ENCODE data around the gene GPR143. TPM values are rescaled to one million over a fixed set of nuclear protein-coding genes. Genes with fewer than 3 reads are reported as not detected.
A peak's percentile ranks its signal among the peaks of the same experiment; 100 is the strongest.

Gene GPR143
- total RNA-seq, 2 experiments from 2014 or later = not detected

DNA sequence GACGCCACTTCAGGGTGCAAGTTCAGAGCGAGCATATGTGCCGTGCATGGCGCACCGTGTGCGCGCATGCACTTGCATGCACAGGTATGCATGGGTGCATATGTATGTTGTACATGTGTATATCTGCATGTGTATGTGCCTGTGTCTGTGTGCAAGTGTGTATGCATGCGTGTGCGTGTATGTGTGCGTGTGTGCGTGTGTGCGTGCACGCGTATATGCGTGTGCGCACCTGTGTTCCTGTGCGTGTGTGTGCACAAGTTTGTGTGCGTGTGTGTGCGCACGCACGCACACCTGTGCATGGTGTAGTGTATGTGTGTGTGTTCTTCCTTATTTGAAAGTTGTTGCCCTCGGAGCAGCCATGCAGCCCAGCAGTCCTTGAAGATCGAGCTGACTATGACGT is 76.8 kb downstream of the GPR143 start:
- H3K4me1 Mint-ChIP-seq = peaks cover 8% of the 10 kb centered on the region
- ChIA-PET CTCF (no interaction called here), POLR2A (no interaction called here)
- H3K36me3 Mint-ChIP-seq (ENCODE audit: low read depth) = peaks cover 29% of the 10 kb centered on the region
- no peak overlapping the region for H3K4me3 Mint-ChIP-seq
- no peaks in the 10 kb centered on the region for H3K27me3 Mint-ChIP-seq
- no peaks in the 10 kb centered on the region for H3K9me3 Mint-ChIP-seq
- DNase-seq = no peak
- H3K27ac Mint-ChIP-seq = no peak overlapping the region

DNA sequence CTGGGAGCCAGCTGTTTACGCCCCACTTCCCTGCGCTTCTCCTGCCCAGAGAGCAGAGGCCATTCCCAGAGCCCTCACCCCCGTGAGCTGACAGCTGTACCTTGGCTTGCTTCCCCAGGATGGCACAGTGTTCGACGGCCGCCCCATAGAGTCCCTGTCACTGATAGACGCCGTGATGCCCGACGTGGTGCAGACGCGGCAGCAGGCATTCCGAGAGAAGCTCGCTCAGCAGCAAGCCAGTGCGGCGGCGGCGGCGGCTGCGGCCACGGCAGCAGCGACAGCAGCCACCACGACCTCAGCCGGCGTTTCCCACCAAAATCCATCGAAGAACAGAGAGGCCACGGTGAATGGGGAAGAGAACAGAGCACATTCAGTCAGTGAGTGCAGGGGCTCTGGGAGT is 77.7 kb downstream of the GPR143 start:
- CTCF ChIA-PET = interaction anchor here (0.6 kb wide), 1 partner anchor 112 kb away, joined by 3 read pairs; no protein-coding TSS in a partner anchor
- no peak overlapping the region for H3K4me3 Mint-ChIP-seq
- H3K9me3 Mint-ChIP-seq = no peaks in the 10 kb centered on the region
- H3K36me3 Mint-ChIP-seq (ENCODE audit: low read depth) = peaks cover 21% of the 10 kb centered on the region
- H3K27ac Mint-ChIP-seq = no peak overlapping the region
- POLR2A ChIA-PET = no interaction called here
- no peak for DNase-seq
- H3K27me3 Mint-ChIP-seq = no peaks in the 10 kb centered on the region
- H3K4me1 Mint-ChIP-seq = peaks cover under 1% of the 10 kb centered on the region

DNA sequence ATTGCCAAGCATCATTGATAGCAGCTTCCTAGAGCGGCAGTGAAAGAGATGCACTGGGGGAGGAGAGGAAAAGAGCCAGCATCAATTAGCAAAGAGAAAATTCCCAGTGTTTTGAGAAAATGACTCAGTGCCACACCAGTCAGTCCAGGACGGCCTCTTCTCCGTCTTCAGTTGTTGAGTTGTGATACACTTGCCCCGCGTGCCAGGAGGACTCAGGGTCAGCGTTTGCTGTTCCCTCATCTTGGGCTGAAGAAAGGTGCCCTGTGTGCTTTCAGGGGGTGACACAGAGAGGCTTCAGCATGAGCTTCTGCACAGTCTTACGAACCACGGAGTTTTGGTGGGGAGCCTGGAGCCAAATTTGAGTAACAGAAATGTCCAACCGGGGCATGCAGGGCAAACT is 82.3 kb downstream of the GPR143 start:
- H3K4me1 Mint-ChIP-seq = peaks cover 4% of the 10 kb centered on the region
- peaks cover 4% of the 10 kb centered on the region for H3K9me3 Mint-ChIP-seq
- CTCF ChIA-PET = interaction anchor here (0.6 kb wide), 1 partner anchor 332 kb away, joined by 3 read pairs; no protein-coding TSS in a partner anchor
- H3K27ac Mint-ChIP-seq = no peak overlapping the region
- POLR2A ChIA-PET = no interaction called here
- peaks cover 15% of the 10 kb centered on the region for H3K36me3 Mint-ChIP-seq (ENCODE audit: low read depth)
- DNase-seq = no peak
- no peaks in the 10 kb centered on the region for H3K27me3 Mint-ChIP-seq
- H3K4me3 Mint-ChIP-seq = no peak overlapping the region

DNA sequence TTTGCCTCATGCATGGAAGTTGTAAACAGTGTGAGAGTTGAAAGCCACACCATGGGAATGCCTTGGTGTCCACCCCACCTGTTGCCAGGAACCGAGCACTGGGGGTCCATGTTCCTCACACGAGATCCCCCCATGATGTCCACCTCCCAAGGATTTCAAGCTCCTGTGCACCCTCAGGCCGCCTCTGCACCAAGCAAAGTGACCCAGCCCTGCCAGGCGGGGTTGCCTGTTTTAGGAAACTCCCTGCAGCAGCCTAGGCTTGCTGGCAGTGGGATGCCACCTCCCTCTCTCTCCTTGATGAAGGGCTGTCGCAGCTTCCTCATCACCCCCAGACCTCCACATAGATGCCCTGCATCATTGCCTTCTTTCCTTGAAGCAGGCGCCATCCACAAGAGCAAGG is 82.8 kb downstream of the GPR143 start:
- peaks cover 7% of the 10 kb centered on the region for H3K9me3 Mint-ChIP-seq
- no peak for DNase-seq
- peaks cover 8% of the 10 kb centered on the region for H3K4me1 Mint-ChIP-seq
- CTCF ChIA-PET = no interaction called here
- H3K4me3 Mint-ChIP-seq = no peak overlapping the region
- H3K27ac Mint-ChIP-seq = no peak overlapping the region
- H3K36me3 Mint-ChIP-seq (ENCODE audit: low read depth) = peaks cover 18% of the 10 kb centered on the region
- POLR2A ChIA-PET = no interaction called here
- H3K27me3 Mint-ChIP-seq = no peaks in the 10 kb centered on the region

DNA sequence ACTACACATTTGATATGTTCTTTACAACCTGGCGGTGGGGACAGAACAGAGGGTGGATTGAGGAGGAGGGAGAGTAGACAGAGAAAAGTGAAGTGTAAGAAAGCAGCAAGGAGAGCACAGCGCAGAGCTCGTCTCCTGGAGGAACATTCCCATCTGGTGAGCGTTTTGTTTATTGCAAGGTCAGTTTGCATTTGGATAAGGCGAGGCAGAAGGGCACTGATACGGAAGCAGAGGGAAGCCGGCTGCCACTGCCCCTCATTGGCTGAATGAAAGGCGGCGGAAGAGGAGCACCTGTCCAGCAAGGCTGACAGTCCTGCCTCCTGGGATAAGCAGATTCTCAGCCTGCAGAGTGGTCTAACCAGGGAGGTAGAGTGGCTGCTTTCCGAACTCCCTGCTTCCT is 83.2 kb downstream of the GPR143 start:
- ChIA-PET POLR2A (no interaction called here), CTCF (no interaction called here)
- H3K9me3 Mint-ChIP-seq = peaks cover 7% of the 10 kb centered on the region
- no peak for DNase-seq
- no peaks in the 10 kb centered on the region for H3K27me3 Mint-ChIP-seq
- H3K27ac Mint-ChIP-seq = no peak overlapping the region
- H3K4me3 Mint-ChIP-seq = no peak overlapping the region
- peaks cover 22% of the 10 kb centered on the region for H3K36me3 Mint-ChIP-seq (ENCODE audit: low read depth)
- H3K4me1 Mint-ChIP-seq = peaks cover 13% of the 10 kb centered on the region

DNA sequence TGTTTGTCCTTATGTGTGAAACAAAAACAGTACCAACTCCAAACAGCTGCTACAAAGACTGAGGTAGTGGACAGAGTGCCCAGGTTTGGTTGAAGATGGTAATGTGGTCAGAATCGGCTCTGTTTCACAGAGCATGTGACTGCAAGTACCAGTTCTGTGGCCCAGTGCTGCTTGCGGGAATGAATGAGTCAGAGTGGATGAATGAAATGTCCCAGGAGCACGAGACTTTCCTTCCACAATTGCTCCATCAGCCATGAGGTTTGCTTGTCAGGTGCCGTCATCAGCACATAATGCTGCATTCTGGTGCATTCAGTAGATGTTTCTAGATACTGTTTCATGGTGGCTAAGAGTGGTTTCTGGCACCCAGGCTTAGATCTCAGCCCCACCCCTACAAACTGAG is 84.2 kb downstream of the GPR143 start:
- H3K9me3 Mint-ChIP-seq = peaks cover 14% of the 10 kb centered on the region
- POLR2A ChIA-PET = no interaction called here
- no peak overlapping the region for H3K27ac Mint-ChIP-seq
- CTCF ChIA-PET = interaction anchor here (1.4 kb wide), 1 partner anchor 25 kb away, joined by 3 read pairs; no protein-coding TSS in a partner anchor
- no peak overlapping the region for H3K4me3 Mint-ChIP-seq
- H3K36me3 Mint-ChIP-seq (ENCODE audit: low read depth) = peaks cover 30% of the 10 kb centered on the region
- no peak for DNase-seq
- peaks cover 22% of the 10 kb centered on the region for H3K4me1 Mint-ChIP-seq
- no peaks in the 10 kb centered on the region for H3K27me3 Mint-ChIP-seq

DNA sequence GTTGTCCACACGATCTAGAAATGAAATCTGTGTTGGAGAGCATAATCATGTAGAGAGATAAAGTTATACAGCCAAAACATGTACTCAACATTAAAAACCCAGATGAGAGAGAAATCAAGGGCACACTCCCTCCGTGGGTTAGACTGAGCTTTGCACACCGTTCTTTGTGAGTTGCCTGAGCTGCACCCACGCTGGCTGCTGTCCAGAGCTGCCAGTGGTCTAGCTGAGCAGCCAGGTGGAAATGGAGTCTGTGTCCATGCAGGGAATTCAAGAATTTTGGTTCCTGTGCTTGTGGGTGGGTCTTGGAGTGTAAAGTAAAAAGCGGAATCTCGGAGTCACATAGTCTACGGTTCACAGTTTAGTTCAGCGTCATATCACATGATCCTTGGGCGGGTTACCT is 84.6 kb downstream of the GPR143 start:
- ChIA-PET CTCF (interaction anchor here (1.4 kb wide), 1 partner anchor 26 kb away, joined by 3 read pairs; no protein-coding TSS in a partner anchor), POLR2A (no interaction called here)
- H3K36me3 Mint-ChIP-seq (ENCODE audit: low read depth) = peaks cover 32% of the 10 kb centered on the region
- H3K27me3 Mint-ChIP-seq = no peaks in the 10 kb centered on the region
- DNase-seq = no peak
- no peak overlapping the region for H3K4me3 Mint-ChIP-seq
- peaks cover 15% of the 10 kb centered on the region for H3K9me3 Mint-ChIP-seq
- no peak overlapping the region for H3K27ac Mint-ChIP-seq
- peaks cover 22% of the 10 kb centered on the region for H3K4me1 Mint-ChIP-seq

DNA sequence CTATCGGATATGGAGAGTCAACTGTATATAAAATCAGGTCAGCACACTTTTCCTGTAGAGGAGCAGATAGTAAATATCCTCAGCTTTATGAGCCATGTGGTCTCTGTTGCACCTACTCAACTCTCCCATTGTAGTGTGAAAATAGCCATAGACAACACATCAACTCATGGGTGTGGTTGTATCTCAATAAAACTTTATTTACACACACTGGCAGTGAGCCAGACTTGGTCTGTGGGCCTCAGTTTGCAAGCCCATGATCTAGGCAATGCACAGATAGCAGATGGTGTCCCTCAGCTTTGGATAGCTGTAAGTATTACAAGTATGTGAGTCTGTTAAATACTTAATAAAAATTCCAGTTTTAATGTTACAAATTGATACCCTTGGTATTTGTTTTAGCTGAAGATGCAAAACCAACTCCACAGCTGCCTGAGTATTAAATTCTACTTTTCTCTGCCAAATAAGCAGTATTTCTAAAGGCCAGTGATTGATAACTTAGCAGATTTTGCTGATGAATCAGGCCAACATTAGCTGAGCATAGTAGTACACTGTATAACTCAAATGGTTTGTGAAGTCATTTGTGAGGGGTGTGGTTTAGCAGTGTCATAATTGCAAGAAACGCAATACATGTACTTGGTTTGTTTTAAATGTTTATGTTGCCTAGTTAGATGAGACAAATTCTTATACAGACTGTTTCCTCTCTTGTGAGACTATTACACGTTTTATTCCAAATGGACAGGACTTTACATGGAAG is 87.3 kb downstream of the GPR143 start:
- no peak overlapping the region for H3K4me3 Mint-ChIP-seq
- peaks cover 19% of the 10 kb centered on the region for H3K9me3 Mint-ChIP-seq
- POLR2A ChIA-PET = no interaction called here

DNA sequence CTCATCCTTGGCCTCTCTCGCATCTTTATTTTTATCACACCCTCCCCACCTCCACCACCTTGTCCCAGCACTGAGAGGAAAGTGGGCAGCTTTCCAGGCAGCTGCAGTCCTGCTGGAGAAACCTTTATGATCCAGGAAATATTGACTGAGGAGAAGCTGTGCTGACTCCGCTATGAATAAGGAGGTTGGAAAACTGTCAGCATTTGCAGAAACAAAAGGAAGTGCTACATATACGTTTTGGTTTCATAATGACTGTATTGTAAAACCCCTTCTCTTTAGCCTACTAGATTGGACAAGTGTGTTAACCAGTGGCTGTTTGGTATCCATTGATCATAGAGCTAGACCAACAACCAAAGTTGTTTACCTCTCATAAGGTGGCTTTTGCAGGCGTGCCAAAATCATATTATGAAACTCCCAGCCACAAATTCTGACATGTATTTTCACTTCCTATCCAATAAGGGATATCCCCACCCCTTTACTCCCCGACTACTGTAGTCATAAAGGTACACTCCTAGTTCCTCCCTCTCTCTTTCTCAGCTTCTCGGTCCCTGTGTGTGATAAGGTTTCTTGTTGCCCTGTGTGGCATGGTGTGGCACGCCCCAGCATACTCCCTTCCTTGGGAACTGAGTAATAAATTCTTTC is 88.4 kb downstream of the GPR143 start:
- Mint-ChIP-seq H3K4me3 (no peak overlapping the region), H3K36me3 (ENCODE audit: low read depth) (peaks cover 45% of the 10 kb centered on the region), H3K4me1 (peaks cover 24% of the 10 kb centered on the region), H3K27ac (peak overlapping the region; percentile 80), H3K27me3 (no peaks in the 10 kb centered on the region), H3K9me3 (peaks cover 19% of the 10 kb centered on the region)
- DNase-seq = peak; percentile 38
- ChIA-PET CTCF (interaction anchor here (1.4 kb wide), 1 partner anchor 23 kb away, joined by 3 read pairs; no protein-coding TSS in a partner anchor), POLR2A (interaction anchor here (0.6 kb wide), 1 partner anchor 312 kb away, joined by 3 read pairs; no protein-coding TSS in a partner anchor)

More for the DNA sequence above, 87.3 kb downstream of the GPR143 start:
- H3K36me3 Mint-ChIP-seq (ENCODE audit: low read depth) = peaks cover 37% of the 10 kb centered on the region
- DNase-seq = no peak
- H3K27me3 Mint-ChIP-seq = no peaks in the 10 kb centered on the region
- H3K27ac Mint-ChIP-seq = peak overlapping the region; percentile 80
- peaks cover 22% of the 10 kb centered on the region for H3K4me1 Mint-ChIP-seq
- CTCF ChIA-PET = interaction anchor here (0.5 kb wide), 1 partner anchor 10 kb away, joined by 4 read pairs; no protein-coding TSS in a partner anchor

DNA sequence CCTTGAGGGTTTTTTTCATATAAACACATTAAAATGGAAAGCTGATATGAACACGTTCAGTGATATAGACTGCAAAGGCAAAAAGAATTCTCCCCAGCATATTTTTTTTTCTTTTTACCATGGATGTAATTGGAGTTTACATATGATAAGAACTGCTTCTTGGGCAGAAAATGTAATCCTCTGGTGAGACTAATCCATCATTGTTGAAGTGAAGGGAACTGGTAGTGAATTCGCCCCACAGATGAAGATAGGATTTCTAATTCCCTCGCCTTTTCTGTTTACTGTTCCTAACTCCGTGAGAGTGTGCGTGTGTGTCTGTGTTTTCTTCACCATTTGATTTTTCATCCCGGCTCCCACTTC is 88.9 kb downstream of the GPR143 start:
- H3K27me3 Mint-ChIP-seq = no peaks in the 10 kb centered on the region
- peak overlapping the region; percentile 80 for H3K27ac Mint-ChIP-seq
- peaks cover 24% of the 10 kb centered on the region for H3K4me1 Mint-ChIP-seq
- H3K36me3 Mint-ChIP-seq (ENCODE audit: low read depth) = peaks cover 48% of the 10 kb centered on the region
- no peak for DNase-seq
- CTCF ChIA-PET = interaction anchor here (1.4 kb wide), 1 partner anchor 23 kb away, joined by 3 read pairs; no protein-coding TSS in a partner anchor
- POLR2A ChIA-PET = interaction anchor here (0.6 kb wide), 1 partner anchor 312 kb away, joined by 3 read pairs; no protein-coding TSS in a partner anchor
- peaks cover 19% of the 10 kb centered on the region for H3K9me3 Mint-ChIP-seq
- no peak overlapping the region for H3K4me3 Mint-ChIP-seq

DNA sequence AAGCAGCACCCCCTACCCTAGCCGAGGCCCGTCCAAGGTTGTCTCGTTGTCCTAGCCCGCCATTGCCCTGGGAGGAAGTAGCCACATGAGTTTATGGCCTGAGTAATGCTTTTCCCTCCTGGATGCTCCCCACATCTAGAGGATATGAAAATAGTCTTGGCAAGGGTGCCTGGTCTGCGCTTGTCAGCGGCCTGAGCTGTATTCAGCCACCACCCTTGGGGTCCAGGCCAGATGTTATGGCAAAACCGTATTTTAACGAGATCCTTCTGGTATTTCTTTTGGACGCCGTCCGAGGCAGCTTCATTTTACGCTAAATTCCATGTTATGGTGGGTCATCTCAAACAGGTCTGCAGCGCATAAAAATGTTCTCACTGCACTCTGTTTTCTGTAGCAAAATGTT is 89.3 kb downstream of the GPR143 start:
- no peak for DNase-seq
- H3K27me3 Mint-ChIP-seq = no peaks in the 10 kb centered on the region
- peaks cover 24% of the 10 kb centered on the region for H3K4me1 Mint-ChIP-seq
- ChIA-PET CTCF (interaction anchor here (1.4 kb wide), 1 partner anchor 22 kb away, joined by 3 read pairs; no protein-coding TSS in a partner anchor), POLR2A (no interaction called here)
- H3K27ac Mint-ChIP-seq = peak overlapping the region; percentile 5
- H3K9me3 Mint-ChIP-seq = peaks cover 19% of the 10 kb centered on the region
- no peak overlapping the region for H3K4me3 Mint-ChIP-seq
- H3K36me3 Mint-ChIP-seq (ENCODE audit: low read depth) = peaks cover 48% of the 10 kb centered on the region

Measured in activated CD4-positive, alpha-beta T cell treated with anti-CD3 and anti-CD28 coated beads, Interleukin-2, amount 10 ng/mL, durations not matched to agents 7 days and 5 days (primary cell).